Nephron progenitor cell (in vitro differentiated cells): ENCODE measurements around the gene TCP11.
A peak's percentile ranks its signal among the peaks of the same experiment; 100 is the strongest.

Experiments used
- DNase-seq: peaks from one replicate; pipeline ENCODE4 v3.0.0; 2021
- H3K27ac Mint-ChIP-seq: 2 replicates; pipeline ENCODE4 v1.8.0; 2021; ENCODE audit warnings: mild to moderate bottlenecking, moderate library complexity, mixed read lengths
- H3K27me3 Mint-ChIP-seq: 2 replicates; pipeline ENCODE4 v1.8.0; 2021; ENCODE audit warnings: mild to moderate bottlenecking, low read depth, mixed read lengths; ENCODE audit not compliant: poor library complexity
- H3K36me3 Mint-ChIP-seq: 2 replicates; pipeline ENCODE4 v1.8.0; 2021; ENCODE audit warnings: low read depth, mixed read lengths
- H3K4me1 Mint-ChIP-seq: 2 replicates; pipeline ENCODE4 v1.8.0; 2021; ENCODE audit warnings: mixed read lengths
- H3K4me3 Mint-ChIP-seq: 2 replicates; pipeline ENCODE4 v1.8.0; 2021; ENCODE audit warnings: mild to moderate bottlenecking, moderate library complexity, mixed read lengths
- H3K9me3 Mint-ChIP-seq: 2 replicates; pipeline ENCODE4 v1.8.0; 2021; ENCODE audit warnings: mild to moderate bottlenecking, moderate library complexity, mixed read lengths
- CTCF ChIP-seq: fragments of 200-600 bp; sonication (generic); IDR thresholded peaks from 2 replicates; pipeline ENCODE4 v1.5.0; 2021; ENCODE audit warnings: antibody characterized with exemption

The TCP11 gene

DNA sequence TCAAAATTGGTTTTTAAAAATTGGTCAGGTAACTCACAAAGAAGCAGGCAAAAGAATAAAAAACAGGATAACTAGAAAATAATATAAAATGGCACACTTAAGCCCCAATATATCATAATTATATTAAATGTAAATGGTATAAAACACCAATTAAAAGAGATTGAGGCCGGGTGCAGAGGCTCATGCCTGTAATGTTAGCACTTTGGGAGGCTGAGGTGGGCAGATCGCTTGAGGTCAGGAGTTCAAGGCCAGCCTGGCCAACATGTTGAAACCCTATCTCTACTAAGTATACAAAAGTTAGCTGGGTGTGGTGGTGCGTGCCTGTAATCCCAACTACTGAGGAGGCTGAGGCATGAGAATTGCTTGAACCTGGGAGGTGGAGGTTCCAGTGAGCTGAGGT, 36.1 kb downstream of the TCP11 start:
- peaks cover 9% of the 10 kb centered on the region for H3K36me3 Mint-ChIP-seq
- peaks cover 17% of the 10 kb centered on the region for H3K9me3 Mint-ChIP-seq
- H3K27ac Mint-ChIP-seq: no peak overlapping the region
- H3K27me3 Mint-ChIP-seq: peaks cover 3% of the 10 kb centered on the region
- no peak for TF ChIP-seq CTCF
- H3K4me1 Mint-ChIP-seq: peaks cover 4% of the 10 kb centered on the region
- H3K4me3 Mint-ChIP-seq: no peak overlapping the region
- DNase-seq: no peak

- Mint-ChIP-seq H3K9me3 (peaks cover 4% of the 10 kb centered on the region), H3K36me3 (peaks cover 4% of the 10 kb centered on the region), H3K27ac (no peak overlapping the region), H3K27me3 (peaks cover 3% of the 10 kb centered on the region), H3K4me1 (peaks cover 15% of the 10 kb centered on the region), H3K4me3 (no peak overlapping the region)
- no peak for TF ChIP-seq CTCF
- no peak for DNase-seq
Observed at GRCh38 chr6:35099116-35099515, 42.0 kb downstream of the TCP11 start.

DNA sequence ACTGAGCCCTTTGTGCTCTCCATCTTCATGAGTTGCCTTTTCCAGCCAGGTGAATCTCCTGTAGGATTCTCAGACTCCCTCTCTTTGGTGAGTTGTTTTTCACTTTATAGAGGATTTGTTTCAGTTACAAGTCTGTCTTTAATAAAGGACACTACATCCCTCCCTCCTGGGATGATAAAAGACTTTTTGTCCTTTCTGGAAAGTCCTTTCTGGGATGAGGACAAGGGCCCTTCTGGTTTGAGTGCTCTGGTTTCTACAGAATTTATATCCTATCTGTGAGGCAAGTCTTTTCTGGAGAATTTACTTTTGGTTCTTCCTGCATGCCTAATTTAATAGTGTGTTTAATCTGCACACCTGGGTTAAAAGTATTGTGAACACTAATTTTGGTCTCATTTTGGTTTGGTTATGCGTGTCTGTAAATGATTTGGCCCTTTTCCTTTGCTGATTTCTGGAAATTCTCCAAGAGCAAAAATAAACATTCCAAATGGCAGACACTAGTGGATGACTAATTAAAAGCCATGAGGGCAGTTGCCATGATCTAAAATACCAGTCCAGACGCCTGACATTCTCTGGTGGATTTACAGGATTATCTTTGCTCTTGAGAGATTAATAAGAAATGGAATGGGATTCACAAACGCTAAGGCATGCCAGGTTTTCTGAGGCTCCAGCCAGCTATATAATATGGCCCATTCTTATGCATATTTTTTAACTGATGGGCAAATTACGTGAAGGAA, 44.8 kb downstream of the TCP11 start:
- TF ChIP-seq CTCF: no peak
- Mint-ChIP-seq H3K4me3 (no peak overlapping the region), H3K27me3 (no peaks in the 10 kb centered on the region), H3K36me3 (no peaks in the 10 kb centered on the region), H3K27ac (peak overlapping the region; percentile 29), H3K9me3 (no peaks in the 10 kb centered on the region), H3K4me1 (peaks cover 40% of the 10 kb centered on the region)
- no peak for DNase-seq

DNA sequence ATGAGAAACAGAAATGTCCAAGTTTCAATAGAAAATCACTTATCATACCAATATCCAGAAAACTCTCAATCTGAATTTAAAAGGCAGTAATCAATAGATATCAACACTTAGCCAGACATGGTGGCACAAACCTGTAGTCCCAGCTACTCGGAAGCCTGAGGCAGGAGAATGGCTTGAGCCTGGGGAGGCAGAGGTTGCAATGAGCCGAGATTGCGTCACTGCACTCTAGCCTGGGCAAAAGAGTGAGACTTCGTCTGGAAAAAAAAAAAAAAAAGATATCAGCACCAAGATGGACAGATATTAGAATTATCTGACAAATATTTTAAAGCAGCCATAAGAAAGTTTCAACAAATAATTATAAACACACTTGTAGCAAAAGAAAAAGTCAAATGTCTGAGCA, 47.0 kb downstream of the TCP11 start:
- no peak overlapping the region for H3K4me3 Mint-ChIP-seq
- H3K9me3 Mint-ChIP-seq: no peaks in the 10 kb centered on the region
- H3K27ac Mint-ChIP-seq: no peak overlapping the region
- TF ChIP-seq CTCF: no peak
- peaks cover 54% of the 10 kb centered on the region for H3K4me1 Mint-ChIP-seq
- H3K36me3 Mint-ChIP-seq: no peaks in the 10 kb centered on the region
- no peak for DNase-seq
- no peaks in the 10 kb centered on the region for H3K27me3 Mint-ChIP-seq

DNA sequence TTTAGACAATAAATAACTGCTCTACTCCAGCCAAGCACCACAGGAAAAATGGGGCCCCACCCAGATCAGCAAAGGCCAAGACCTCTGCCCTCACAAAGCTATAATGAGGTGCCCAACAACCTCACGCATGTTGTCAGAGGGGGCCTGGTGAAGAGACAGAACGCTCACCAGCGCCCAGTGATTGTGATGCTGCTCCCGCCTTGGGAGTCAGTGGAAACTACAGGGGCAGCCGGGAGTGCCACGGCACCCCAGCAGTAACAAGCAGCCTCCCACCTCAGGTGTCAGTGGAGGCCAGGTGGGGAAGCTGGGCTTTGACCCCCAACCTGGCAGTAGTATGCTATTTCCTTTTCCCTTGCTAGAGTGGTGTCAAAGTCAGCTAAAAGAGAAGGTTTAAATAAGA, 47.4 kb downstream of the TCP11 start:
- H3K4me3 Mint-ChIP-seq: no peak overlapping the region
- H3K36me3 Mint-ChIP-seq: no peaks in the 10 kb centered on the region
- DNase-seq: no peak
- H3K4me1 Mint-ChIP-seq: peaks cover 54% of the 10 kb centered on the region
- no peaks in the 10 kb centered on the region for H3K27me3 Mint-ChIP-seq
- no peaks in the 10 kb centered on the region for H3K9me3 Mint-ChIP-seq
- H3K27ac Mint-ChIP-seq: no peak overlapping the region
- no peak for TF ChIP-seq CTCF

DNA sequence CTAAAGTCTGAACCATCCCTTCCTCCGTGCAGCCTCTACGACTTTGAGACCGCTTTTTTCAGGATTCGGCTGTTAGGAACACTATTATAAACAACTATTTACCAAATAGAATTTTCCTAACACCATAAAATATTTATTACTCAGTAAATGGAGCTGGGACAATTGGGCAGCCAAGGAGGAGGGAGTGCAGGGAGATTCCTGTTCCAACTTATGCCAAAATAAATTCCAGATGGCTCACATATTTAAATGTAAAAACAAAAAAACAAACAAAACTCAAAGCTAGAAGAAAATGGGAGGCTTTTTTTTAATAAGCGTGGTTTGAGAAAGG, 48.1 kb downstream of the TCP11 start:
- Mint-ChIP-seq H3K27me3 (no peaks in the 10 kb centered on the region), H3K27ac (no peak overlapping the region), H3K36me3 (peaks cover 1% of the 10 kb centered on the region), H3K4me3 (no peak overlapping the region), H3K4me1 (peaks cover 54% of the 10 kb centered on the region), H3K9me3 (no peaks in the 10 kb centered on the region)
- TF ChIP-seq CTCF: no peak
- DNase-seq: no peak
